Activated CD4-positive, alpha-beta T cell treated with anti-CD3 and anti-CD28 coated beads for 36 hours (primary cell): ENCODE data around the gene NLN. TPM values are rescaled to one million over a fixed set of nuclear protein-coding genes. Genes with fewer than 3 reads are reported as not detected.

Experiments
- ATAC-seq: fragments of 200-7000 bp; cut with Tn5 transposase; one replicate; pipeline ENCODE4 v1.10.0; 2021; ENCODE audit warnings: mild to moderate bottlenecking, moderate library complexity
- CTCF ChIA-PET: fragments of 350-600 bp; sonication (Branson Sonifier 250); formaldehyde crosslinking; loops from one replicate; lab custom pipeline; 2021; ENCODE audit warnings: antibody characterized with exemption; lab: Charles Lee
- POLR2A ChIA-PET: fragments of 350-600 bp; sonication (Branson Sonifier 250); formaldehyde crosslinking; loops from one replicate; lab custom pipeline; 2021; ENCODE audit warnings: antibody characterized with exemption, inconsistent platforms; lab: Charles Lee
- DNase-seq: peaks from one replicate; pipeline ENCODE4 v3.0.0-alpha.2; 2020
- H3K27ac Mint-ChIP-seq: one replicate; pipeline ENCODE4 v1.8.0; 2021; ENCODE audit warnings: mixed read lengths
- H3K27me3 Mint-ChIP-seq: one replicate; pipeline ENCODE4 v1.8.0; 2021; ENCODE audit warnings: mixed read lengths
- H3K36me3 Mint-ChIP-seq: one replicate; pipeline ENCODE4 v1.8.0; 2021; ENCODE audit warnings: low read depth, mixed read lengths
- H3K4me1 Mint-ChIP-seq: one replicate; pipeline ENCODE4 v1.8.0; 2021; ENCODE audit warnings: mixed read lengths
- H3K4me3 Mint-ChIP-seq: one replicate; pipeline ENCODE4 v1.8.0; 2021; ENCODE audit warnings: mild to moderate bottlenecking, moderate library complexity, mixed read lengths
- H3K9me3 Mint-ChIP-seq: one replicate; pipeline ENCODE4 v1.8.0; 2021; ENCODE audit warnings: low read depth, mixed read lengths
- intact Hi-C, 2 experiments: fragments of 100-400 bp; cut with DNase I in 1 of 2; cut with micrococcal nuclease in 1 of 2; formaldehyde crosslinking; loops; one replicate each; pipeline versions ENCODE4 v1.14.2 to v1.15.1; 2022 to 2024; cut with DNase I, micrococcal nuclease
- total RNA-seq, 2 experiments: library from RNA; stranded (reverse); gene quantifications; one replicate each; pipeline ENCODE4 v1.2.3, GENCODE V29; 2021

Gene NLN
- total RNA-seq, 2 experiments from 2014 or later: 30.9 to 33.8 TPM

GRCh38 chr5:65808818-65809217 lies 86.8 kb downstream of the NLN start:
- POLR2A ChIA-PET: no interaction called here
- no peak for DNase-seq
- peaks cover 40% of the 10 kb centered on the region for H3K36me3 Mint-ChIP-seq
- H3K4me1 Mint-ChIP-seq: peaks cover 34% of the 10 kb centered on the region
- CTCF ChIA-PET: interaction anchor here (1.3 kb wide), 1 partner anchor 58 kb away, joined by 3 read pairs; no protein-coding TSS in a partner anchor
- H3K9me3 Mint-ChIP-seq: no peaks in the 10 kb centered on the region
- peaks cover 2% of the 10 kb centered on the region for H3K27me3 Mint-ChIP-seq
- H3K4me3 Mint-ChIP-seq: no peak overlapping the region
- intact Hi-C loops: loop anchor here in 1 of 2 experiments (10.0 kb wide), 1 partner anchor 116 kb away; the partner anchor contains the start of gene ERBIN
- ATAC-seq: no peak
- no peak overlapping the region for H3K27ac Mint-ChIP-seq

GRCh38 chr5:65809817-65810531 lies 88.0 kb downstream of the NLN start:
- Mint-ChIP-seq H3K4me1 (peaks cover 22% of the 10 kb centered on the region), H3K4me3 (no peak overlapping the region), H3K36me3 (peaks cover 45% of the 10 kb centered on the region), H3K27me3 (peaks cover 2% of the 10 kb centered on the region), H3K27ac (no peak overlapping the region), H3K9me3 (no peaks in the 10 kb centered on the region)
- POLR2A ChIA-PET: no interaction called here
- no peak for ATAC-seq
- DNase-seq: no peak
- CTCF ChIA-PET: interaction anchor here (0.5 kb wide), 1 partner anchor 649 kb away, joined by 4 read pairs; no protein-coding TSS in a partner anchor
- intact Hi-C loops: loop anchor here in 1 of 2 experiments (10.0 kb wide), 1 partner anchor 115 kb away; the partner anchor contains the start of gene ERBIN

DNA sequence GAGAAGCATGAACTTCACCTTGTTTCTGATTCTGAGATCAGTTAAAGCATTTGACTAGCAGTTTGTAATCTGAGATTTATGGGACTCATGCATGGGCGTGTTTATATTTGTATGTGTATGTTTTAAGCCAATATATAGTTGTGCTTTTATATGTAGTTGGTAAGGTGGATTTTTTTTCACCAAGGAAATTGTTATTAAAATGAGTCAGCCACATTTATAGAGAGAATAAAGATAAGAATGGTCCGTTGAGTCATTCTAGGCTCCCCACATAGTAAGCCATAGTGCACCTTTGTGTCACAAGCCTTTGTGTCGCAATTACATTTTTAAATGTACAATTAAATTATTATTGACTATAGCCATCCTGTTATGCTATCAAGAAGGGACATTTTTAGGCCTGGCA lies 89.0 kb downstream of the NLN start:
- Mint-ChIP-seq H3K9me3 (no peaks in the 10 kb centered on the region), H3K4me1 (peaks cover 15% of the 10 kb centered on the region), H3K27me3 (no peaks in the 10 kb centered on the region), H3K36me3 (peaks cover 37% of the 10 kb centered on the region), H3K27ac (no peak overlapping the region), H3K4me3 (no peak overlapping the region)
- CTCF ChIA-PET: interaction anchor here (0.6 kb wide), 1 partner anchor 45 kb away, joined by 4 read pairs; no protein-coding TSS in a partner anchor
- POLR2A ChIA-PET: no interaction called here
- intact Hi-C loops: no loop called here
- ATAC-seq (no peak), DNase-seq (no peak)

GRCh38 chr5:65811885-65812284 lies 89.9 kb downstream of the NLN start:
- intact Hi-C loops: no loop called here
- CTCF ChIA-PET: interaction anchor here (0.6 to 0.7 kb wide), 3 partner anchors 8 to 11 kb away, joined by 3 to 4 read pairs (median 3); no protein-coding TSS in a partner anchor
- POLR2A ChIA-PET: no interaction called here

GRCh38 chr5:65812648-65813047 lies 90.6 kb downstream of the NLN start:
- no peaks in the 10 kb centered on the region for H3K9me3 Mint-ChIP-seq
- ATAC-seq (peak; percentile 44), DNase-seq (peak; percentile 22)
- H3K4me3 Mint-ChIP-seq: no peak overlapping the region
- H3K27me3 Mint-ChIP-seq: no peaks in the 10 kb centered on the region
- peaks cover 35% of the 10 kb centered on the region for H3K36me3 Mint-ChIP-seq
- CTCF ChIA-PET: interaction anchor here (0.7 to 1.3 kb wide), 2 partner anchors 16 to 26 kb away, joined by 3 read pairs; no protein-coding TSS in a partner anchor
- H3K4me1 Mint-ChIP-seq: peaks cover 15% of the 10 kb centered on the region
- POLR2A ChIA-PET: no interaction called here
- intact Hi-C loops: no loop called here
- no peak overlapping the region for H3K27ac Mint-ChIP-seq

More at GRCh38 chr5:65811885-65812284, 89.9 kb downstream of the NLN start:
- DNase-seq (no peak), ATAC-seq (no peak)
- no peak overlapping the region for H3K4me3 Mint-ChIP-seq
- H3K36me3 Mint-ChIP-seq: peaks cover 35% of the 10 kb centered on the region
- H3K27ac Mint-ChIP-seq: no peak overlapping the region
- peaks cover 15% of the 10 kb centered on the region for H3K4me1 Mint-ChIP-seq
- H3K9me3 Mint-ChIP-seq: no peaks in the 10 kb centered on the region
- H3K27me3 Mint-ChIP-seq: no peaks in the 10 kb centered on the region

DNA sequence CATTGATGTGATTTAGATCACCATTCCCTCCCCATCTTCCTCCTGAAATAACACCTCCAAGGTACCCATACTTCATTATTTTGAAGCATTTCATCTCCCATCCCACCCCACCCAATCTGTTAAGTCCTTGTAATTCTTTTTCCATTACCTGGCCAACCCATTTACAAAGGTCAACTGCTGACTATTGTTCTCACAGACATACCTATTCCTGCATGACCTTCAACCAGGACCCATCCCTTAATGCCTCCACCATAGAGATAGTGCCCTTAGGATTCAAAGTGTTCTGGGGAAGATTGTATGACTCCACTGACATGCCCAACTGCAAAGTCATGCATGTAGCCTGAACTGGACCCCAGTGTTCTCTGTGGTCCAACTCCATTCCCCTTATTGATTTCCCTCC lies 91.2 kb downstream of the NLN start:
- Mint-ChIP-seq H3K27ac (no peak overlapping the region), H3K4me1 (peaks cover 15% of the 10 kb centered on the region), H3K36me3 (peaks cover 37% of the 10 kb centered on the region), H3K9me3 (no peaks in the 10 kb centered on the region), H3K4me3 (no peak overlapping the region), H3K27me3 (no peaks in the 10 kb centered on the region)
- intact Hi-C loops: no loop called here
- ChIA-PET POLR2A (no interaction called here), CTCF (interaction anchor here (0.7 to 1.3 kb wide), 2 partner anchors 17 to 350 kb away, joined by 3 read pairs; no protein-coding TSS in a partner anchor)
- ATAC-seq (no peak), DNase-seq (no peak)

DNA sequence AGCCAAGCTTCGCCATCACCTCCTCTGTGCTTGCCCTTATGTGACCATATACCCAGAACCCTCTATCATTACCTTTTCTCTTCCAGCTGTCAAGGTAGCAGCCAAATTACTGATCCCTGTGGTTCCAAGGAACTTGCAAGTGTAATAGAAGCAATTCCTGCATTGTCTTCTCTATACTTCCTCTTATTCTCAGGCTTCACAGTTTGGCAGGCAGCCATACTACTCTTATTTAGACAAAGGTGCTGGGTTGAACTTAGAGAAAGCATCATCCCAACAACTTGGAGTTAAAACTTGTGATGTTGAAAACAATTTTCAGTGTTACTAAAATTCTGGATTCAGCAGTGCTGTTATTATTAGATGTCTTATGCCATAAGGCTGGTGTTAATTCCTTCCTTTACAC lies 93.2 kb downstream of the NLN start:
- no peak overlapping the region for H3K4me3 Mint-ChIP-seq
- H3K9me3 Mint-ChIP-seq: no peaks in the 10 kb centered on the region
- peaks cover 27% of the 10 kb centered on the region for H3K36me3 Mint-ChIP-seq
- DNase-seq: no peak
- CTCF ChIA-PET: no interaction called here
- H3K27ac Mint-ChIP-seq: no peak overlapping the region
- no peak for ATAC-seq
- POLR2A ChIA-PET: no interaction called here
- peaks cover 27% of the 10 kb centered on the region for H3K4me1 Mint-ChIP-seq
- intact Hi-C loops: loop anchor here in 1 of 2 experiments (5.0 kb wide), 1 partner anchor 38 kb away; no protein-coding TSS in a partner anchor
- H3K27me3 Mint-ChIP-seq: no peaks in the 10 kb centered on the region

DNA sequence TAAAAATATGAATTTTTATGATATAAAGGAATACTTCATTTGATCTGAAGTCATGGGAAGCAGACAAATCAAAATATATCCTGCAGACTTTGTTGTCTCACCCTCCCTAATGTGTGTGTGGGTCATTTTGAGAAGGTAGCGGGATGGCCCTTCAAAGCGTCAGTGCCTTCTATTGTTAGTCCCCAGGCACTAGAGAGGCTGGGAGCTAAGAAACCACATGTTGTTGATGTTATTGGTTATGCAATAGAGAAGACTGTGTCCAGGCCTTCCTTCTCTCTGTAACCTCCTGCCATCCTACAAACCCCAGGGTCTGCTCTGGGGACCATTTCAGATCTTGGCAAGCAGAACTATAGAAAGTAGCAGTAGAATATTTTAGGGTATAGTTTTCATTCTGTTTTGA lies 94.7 kb downstream of the NLN start:
- Mint-ChIP-seq H3K27me3 (no peaks in the 10 kb centered on the region), H3K9me3 (no peaks in the 10 kb centered on the region), H3K27ac (no peak overlapping the region), H3K4me1 (peaks cover 28% of the 10 kb centered on the region), H3K4me3 (no peak overlapping the region), H3K36me3 (peaks cover 26% of the 10 kb centered on the region)
- no peak for ATAC-seq
- intact Hi-C loops: loop anchor here in 1 of 2 experiments (5.0 kb wide), 1 partner anchor 39 kb away; no protein-coding TSS in a partner anchor
- ChIA-PET CTCF (interaction anchor here (1.0 kb wide), 1 partner anchor 41 kb away, joined by 3 read pairs; no protein-coding TSS in a partner anchor), POLR2A (no interaction called here)
- DNase-seq: no peak

- DNase-seq (no peak), ATAC-seq (no peak)
- Mint-ChIP-seq H3K27me3 (no peaks in the 10 kb centered on the region), H3K36me3 (peaks cover 19% of the 10 kb centered on the region), H3K27ac (no peak overlapping the region), H3K4me1 (peaks cover 18% of the 10 kb centered on the region), H3K9me3 (no peaks in the 10 kb centered on the region), H3K4me3 (no peak overlapping the region)
- intact Hi-C loops: loop anchor here in 1 of 2 experiments (5.0 kb wide), 1 partner anchor 41 kb away; no protein-coding TSS in a partner anchor
- ChIA-PET POLR2A (no interaction called here), CTCF (interaction anchor here (0.6 to 0.8 kb wide), 2 partner anchors 23 to 49 kb away, joined by 3 read pairs; no protein-coding TSS in a partner anchor)
Measured at GRCh38 chr5:65817931-65818330, 95.9 kb downstream of the NLN start.

DNA sequence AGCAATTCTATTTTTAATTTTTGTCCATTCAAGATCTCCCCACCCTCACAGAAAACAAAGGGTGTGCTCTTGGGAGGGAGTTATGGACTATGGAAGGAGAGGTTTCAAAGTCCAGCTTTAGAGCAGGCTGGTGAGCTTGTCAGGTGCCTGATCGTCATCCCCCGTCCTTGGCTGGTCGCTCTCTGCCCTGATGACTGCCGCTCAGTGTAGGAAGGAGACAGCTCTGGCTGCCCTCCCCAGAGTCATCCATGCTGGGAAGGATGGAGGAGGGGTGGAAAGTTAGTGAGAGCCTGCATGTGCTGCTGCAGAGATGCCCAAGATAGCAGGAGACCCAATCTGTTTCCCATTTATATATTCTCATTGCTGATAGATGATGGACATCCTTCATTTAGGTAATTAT lies 96.6 kb downstream of the NLN start:
- POLR2A ChIA-PET: no interaction called here
- Mint-ChIP-seq H3K9me3 (no peaks in the 10 kb centered on the region), H3K27ac (no peak overlapping the region), H3K27me3 (no peaks in the 10 kb centered on the region), H3K4me3 (no peak overlapping the region), H3K4me1 (peaks cover 14% of the 10 kb centered on the region), H3K36me3 (peaks cover 14% of the 10 kb centered on the region)
- no peak for DNase-seq
- ATAC-seq: no peak
- CTCF ChIA-PET: interaction anchor here (0.6 kb wide), 1 partner anchor 48 kb away, joined by 3 read pairs; no protein-coding TSS in a partner anchor
- intact Hi-C loops: loop anchor here in 1 of 2 experiments (5.0 kb wide), 1 partner anchor 41 kb away; no protein-coding TSS in a partner anchor

DNA sequence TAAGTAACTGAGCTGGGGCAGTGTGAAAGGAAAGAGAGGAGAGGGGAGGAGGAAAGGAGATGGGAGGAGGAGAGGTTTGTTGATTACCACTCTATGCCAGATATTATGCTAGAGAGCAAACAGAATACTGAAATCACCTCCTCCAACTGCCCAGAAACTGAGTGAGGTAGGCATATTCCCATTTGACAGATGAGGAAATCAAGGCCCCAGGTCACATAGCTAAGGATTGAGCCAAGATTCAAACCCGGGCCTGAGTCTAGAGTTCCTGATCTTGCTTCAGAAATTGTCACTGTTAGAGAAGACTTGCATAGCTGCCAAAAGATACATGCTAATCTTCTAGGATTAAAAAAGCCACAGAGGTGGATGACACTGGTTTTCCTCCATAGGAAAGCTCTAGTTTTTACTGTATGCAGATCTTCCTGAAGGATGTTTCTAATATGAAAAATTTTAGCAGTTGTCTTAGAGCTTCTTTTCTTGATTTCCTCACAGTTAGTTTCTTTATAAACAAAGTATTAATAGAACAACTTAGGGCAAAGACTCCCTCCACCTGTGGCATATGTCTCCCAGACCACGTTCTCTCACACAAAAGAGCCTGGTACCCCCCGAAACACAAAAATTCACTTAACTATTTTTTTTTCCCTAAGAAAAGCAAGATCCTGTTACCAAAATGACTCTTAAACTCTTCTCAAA lies 97.4 kb downstream of the NLN start:
- peaks cover 16% of the 10 kb centered on the region for H3K4me1 Mint-ChIP-seq
- DNase-seq (no peak), ATAC-seq (no peak)
- intact Hi-C loops: loop anchor here in 1 of 2 experiments (5.0 kb wide), 1 partner anchor 42 kb away; no protein-coding TSS in a partner anchor
- no peak overlapping the region for H3K27ac Mint-ChIP-seq
- H3K36me3 Mint-ChIP-seq: peaks cover 9% of the 10 kb centered on the region
- CTCF ChIA-PET: interaction anchor here (1.4 kb wide), 1 partner anchor 98 kb away, joined by 3 read pairs; no protein-coding TSS in a partner anchor
- H3K4me3 Mint-ChIP-seq: no peak overlapping the region
- POLR2A ChIA-PET: no interaction called here
- no peaks in the 10 kb centered on the region for H3K9me3 Mint-ChIP-seq
- H3K27me3 Mint-ChIP-seq: no peaks in the 10 kb centered on the region
